HG02588 (cell line): ENCODE measurements around the gene MN1.

Experiments used
- ATAC-seq: cut with Tn5 transposase; IDR thresholded peaks from one replicate; pipeline ENCODE4 v1.9.1; 2021; ENCODE audit warnings: mild to moderate bottlenecking, moderate library complexity; ENCODE audit not compliant: unreplicated experiment

MN1 gene

DNA sequence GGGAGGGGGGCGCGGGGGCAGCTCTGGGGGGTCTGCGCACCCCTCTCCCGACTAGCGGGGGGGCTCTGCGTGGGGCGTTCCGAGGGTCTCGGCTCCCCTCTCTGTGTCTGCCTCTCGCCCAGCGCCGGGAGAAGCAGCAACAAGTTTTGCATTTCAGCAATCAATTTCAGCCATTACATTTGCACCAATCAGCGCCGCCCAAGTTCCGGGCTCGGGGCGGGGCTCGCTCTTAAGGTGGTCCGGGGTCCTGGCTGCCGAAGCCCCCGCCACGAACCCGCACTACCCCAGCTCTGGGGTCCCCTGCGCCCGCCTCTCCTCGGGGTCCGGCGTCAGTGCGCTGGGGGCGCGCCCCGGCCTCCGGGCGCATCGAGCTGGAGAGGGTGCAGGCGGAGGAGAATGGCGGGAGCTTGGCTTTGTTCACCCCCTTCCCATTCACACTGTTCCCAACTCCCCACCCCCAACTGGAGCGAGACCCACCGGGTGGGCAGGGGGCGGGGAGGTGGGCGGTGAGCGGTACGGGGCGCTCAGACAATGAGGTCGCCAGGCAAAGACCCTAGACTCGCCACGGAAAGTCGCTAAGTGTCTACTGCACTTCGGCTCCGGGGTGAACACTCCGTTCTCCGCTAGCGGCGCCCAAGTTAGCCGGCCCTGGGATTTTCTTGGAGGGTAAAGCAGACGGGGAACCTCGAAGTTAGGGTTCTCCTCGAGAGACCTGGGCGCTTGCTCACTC, at the start of gene MN1:
TSS of gene MN1 (minus strand) at position 141 of the 730 bp plus-strand sequence. CDS start 1,213 bp downstream, outside the sequence.
- no peak for ATAC-seq

DNA sequence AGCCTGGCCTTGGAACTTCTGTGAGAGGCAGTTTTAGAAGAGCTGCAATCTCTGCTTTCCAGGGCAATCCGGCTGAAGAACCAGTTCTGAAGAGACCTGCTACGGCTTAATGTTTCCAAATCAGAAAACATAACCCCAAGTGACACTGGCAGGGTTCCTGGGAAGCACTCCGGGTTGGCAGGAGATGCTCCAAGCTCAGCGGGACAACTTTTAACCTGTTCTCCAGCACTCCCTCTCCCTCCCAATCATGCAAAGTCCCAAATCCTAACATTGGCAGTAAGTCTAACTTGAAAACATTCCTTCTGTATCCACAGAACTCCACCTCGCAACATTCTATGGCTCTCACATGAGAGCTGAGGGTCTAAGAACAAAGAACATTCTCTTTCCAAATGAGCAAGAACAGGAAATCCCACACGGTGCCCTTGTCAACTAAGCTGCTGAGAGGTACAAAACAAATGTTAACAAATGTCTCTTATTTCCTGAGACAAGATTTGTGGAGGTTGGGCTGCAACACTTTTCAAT, 48.5 kb upstream of the MN1 start:
- ATAC-seq = no peak

DNA sequence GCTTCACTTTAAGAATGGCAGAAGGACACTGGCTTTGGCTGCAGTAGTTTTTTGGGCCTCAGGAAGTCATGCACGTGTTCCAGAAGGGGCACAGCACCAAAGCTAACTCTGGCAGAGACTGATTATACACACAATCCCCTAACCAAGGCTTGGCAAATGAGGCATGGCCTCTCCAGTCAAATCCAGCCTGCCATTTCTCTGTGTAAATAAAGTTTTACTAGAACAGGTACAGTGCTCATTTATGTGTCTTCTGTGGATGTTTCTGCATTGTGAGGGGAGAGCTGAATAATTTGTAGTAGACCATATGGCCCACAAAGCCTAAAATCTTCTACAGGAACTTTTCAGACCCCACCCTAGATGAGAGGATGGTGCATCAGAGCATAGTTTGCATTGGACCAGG, 46.4 kb upstream of the MN1 start:
- ATAC-seq = no peak

DNA sequence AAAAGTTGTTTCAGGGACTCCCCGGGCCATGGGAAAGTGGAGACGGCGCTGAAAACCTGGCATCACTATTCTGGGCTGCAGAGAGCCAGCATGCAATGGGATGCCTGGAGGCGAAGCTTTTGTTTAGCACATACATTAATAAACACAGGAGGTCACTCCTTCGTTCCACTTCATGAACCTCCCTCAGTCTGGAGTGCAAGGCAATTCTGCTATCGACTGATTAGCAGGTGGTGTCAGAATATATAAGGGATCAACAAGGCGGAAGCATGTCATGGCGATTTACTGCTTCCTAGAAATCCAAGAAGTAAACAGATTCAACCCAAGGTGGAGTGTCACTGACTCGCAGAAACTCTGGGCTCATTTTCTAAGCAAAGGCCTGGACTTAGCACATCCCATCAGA, 45.4 kb upstream of the MN1 start:
- ATAC-seq = no peak

DNA sequence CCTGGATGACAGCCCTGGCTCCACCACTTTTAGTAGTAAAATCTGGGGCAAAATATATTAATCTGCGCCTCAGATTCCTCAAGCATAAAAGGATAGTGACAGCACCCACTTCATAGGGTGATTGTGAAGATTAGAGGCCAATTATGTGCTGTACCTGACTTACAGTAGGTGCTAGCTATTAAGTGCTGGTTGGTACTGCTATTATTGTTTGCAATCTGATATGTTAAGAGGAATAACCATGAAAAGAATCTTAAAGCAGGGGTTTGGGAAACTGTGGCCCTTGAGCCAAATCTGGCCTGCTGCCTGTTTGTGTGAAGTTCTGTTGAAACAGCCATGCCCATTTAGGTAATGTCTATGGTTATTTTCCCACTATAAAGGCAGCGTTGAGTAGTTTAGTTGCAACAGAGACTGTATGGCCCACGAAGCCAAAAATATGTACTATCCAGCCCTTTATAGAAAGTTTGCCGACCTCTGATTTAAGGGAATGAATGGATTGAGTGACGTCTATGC, 44.7 kb upstream of the MN1 start:
- ATAC-seq = no peak

DNA sequence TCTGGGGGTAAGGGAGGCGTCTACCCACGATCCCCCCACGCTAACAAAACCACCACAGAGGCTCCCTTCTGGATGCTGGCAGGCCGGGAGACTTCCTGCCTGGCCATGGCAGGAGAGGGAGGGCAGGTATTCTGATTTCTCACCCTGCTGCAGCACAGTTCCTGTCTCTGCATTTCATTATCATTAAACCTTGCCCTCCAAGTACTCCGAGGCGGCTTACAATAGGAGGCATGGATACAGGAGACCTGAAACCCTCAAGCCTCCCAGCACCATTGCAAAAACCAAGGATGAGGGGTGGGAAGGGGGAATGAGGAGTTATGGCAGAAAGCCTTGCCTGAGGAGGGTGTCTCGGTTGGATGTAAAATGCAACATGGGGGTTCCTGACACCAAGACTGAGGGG, 44.1 kb upstream of the MN1 start:
- ATAC-seq = no peak

DNA sequence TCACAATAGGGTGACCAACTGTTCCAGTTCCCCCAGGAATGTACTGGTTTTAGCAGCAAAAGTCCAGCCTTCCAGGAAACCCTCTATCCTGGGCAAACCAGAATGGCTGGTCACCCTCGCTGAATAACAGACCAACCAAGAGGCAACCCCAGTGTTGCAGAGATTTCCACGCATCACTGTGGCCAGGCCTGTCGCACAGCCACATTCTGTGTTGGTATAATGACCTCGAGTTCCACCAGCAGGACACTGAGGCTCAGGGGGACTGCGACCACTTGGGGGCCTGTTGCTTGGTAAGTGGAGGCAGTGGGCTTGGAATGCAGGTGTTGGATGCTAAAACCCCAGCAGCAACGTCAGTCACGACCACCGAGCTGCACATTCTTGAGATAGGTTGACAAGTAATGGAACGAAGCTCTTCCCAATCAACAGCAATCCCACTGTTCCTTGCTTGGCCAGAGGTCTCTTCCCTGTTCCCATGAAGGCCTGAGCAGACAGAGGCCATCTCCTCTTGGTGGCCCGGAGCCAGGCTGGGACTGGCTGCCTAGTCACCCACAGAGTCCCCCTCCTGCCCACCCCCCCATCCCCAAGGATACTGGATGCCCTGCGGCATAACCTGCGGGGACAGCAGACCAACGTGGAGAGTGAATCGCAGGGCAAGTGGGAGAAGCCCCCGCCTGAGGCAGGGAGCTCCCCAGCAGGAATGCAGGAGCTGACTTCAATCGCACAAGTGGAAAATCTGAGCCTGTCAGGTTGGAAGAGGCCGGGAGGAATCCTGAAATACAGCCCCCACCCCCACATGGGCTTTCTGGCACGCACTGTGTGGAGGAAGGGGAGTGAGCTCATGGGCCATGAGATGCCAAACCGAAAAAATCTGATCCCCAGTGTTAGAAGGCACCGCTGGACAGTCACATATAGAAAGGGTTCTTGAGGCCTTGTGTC, 43.4 kb upstream of the MN1 start:
- ATAC-seq = no peak

DNA sequence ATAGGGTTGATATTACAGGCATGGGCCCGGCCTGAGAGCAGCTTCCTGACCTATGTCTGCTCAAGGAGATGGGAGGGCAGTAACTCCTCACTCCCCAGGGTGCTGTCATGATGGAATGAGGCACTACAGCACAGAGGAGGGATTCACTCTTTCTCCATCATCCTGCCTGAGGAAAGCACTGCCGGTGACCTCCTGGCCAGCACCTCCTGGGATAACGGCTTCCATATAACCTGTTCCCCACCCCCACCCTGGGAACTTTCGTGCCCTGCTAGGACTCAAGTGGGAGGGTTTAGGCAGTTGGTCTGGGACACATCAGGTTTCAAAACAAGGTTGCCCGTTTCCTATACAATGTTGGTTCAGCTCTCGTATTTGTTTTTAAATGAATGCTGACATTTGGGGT, 42.7 kb upstream of the MN1 start:
- ATAC-seq = no peak

DNA sequence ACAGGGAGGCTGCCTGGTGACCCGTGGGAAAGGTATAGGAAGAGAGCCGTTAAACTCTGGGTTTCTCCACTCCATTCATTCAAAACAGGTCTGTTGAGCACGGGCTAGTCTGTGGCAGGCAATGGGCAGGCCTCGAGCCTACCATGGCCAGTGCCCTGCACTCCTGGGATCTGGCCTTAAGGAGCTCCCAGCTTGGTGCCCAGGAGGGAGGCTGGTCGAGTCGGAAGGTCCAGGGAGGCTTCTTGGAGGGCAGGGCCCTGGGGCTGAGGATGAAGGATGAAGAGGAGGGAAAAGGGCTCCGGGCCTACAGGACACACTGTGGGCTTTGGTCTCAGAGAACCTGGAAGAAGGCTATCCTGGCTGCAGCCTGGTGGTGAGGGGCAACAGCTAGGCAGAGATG, 41.9 kb upstream of the MN1 start:
- ATAC-seq = no peak

DNA sequence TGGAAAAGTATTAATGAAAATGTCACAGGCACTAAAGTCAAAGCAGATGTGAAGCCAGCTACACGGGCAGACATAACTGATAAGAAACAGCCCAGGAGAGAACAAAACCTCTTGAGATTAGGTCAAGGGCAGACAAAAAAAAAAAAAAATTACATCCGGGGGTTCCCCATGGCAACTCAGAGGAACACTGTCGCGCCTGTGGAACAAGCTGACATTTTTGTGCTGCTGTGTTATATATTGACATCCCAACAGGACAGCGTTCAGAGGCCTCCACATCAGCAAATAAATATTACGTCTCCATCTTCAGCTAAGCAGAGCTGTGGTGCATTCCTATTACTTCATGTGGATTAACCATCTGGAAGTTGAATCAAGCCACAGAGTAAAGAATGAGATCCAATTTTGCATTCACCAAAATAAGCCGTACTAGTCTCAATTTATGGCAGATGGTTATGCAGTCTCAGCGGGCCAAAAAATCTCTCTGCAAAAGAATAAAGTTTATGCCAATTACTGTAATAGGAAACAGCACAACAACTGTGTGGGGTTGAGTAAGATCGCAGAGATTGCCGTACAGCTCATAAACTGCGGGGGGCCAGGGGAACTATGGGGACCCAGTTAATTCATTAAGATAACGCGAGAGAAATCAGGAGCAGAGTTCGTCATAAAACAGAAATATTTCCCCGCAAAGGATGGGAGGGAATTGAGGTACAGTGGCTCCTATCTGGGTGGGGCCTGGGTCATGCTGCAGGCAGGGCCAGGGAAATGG, 41.3 kb upstream of the MN1 start:
- ATAC-seq = no peak

DNA sequence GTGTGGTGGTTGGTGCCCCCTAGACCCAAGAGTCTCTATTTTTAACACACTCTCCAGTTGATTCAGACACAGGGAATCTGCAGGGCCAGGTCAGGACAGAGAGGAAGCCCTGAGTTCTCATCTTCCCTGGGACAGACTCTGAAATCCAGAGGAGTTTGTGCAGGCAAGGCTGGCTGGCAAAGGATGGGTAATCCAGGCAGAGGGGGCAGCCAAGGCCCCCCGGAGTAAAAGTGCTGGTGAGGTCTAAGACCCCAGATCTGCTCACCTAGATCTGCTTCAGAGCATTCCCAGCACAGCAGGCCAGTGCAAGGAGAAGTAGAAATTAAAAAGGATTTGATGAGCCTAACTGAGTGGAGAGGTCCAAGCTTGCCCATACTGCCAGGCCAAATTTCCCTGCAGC, 40.6 kb upstream of the MN1 start:
- ATAC-seq = no peak

DNA sequence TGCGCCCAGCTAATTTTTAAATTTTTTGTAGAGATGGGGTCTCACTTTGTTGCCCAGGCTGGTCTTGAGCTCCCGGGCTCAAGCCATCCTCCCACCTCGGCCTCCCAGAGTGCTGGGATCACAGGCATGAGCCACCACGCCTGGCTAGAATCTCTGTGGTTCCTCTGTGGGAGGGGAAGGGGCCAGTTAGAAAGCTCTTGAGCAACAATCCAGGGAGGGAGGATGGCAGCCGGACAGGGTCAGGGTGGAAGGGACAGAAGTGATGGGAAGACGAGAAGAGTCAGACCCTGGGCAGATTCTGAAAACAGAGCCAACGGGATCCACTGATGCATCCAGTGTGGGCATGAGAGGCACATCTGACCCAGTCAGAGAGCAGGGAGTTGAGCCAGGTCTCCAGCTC, 38.9 kb upstream of the MN1 start:
- no peak for ATAC-seq

DNA sequence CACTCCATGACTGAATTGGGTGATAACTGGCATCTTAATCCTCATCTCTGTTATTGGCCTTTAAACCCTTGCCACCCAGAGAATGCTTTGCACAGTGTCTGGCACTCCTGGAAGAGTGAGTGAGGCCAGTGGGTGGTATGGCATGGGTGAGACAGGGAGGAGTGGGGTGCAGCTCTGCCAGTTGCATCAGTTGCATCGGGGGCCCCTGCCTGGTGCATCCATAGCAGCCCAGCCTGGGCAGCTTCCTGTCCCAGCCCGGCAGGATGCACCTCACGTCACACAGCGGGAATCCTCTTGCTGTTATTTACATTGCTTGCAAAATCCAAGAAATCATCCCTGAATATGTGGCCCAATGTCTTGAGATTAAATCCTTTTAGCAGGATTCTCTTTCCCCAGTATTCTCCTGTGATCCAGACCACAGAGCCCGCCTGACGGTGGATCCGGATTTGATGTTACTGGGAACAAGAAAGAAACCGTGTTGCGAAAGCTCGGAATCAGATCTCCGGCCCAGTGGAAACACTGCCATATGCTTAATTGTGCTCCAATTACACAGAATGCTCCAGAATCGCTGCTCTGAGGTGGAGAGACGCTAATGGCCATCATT, 37.6 kb upstream of the MN1 start:
- no peak for ATAC-seq

DNA sequence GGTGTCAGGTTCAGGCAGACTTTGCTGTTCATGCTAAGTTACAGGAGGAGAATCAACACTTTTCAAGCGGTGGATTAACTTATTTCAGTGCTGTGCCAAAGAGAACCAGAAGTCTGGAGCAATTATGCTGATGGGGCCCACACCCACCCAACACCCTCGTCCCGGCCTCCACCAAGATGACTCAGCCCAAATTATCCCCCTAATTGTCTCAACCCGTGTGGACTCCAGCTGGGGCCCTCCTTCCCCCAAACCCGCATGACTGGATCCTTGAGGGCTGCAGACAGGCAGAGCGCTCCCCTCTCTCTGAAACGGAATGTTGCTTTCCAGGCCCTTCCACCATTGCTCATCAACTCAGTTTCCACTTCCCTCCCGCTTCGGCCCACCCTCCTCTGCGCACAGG, 34.6 kb upstream of the MN1 start:
- ATAC-seq = no peak

DNA sequence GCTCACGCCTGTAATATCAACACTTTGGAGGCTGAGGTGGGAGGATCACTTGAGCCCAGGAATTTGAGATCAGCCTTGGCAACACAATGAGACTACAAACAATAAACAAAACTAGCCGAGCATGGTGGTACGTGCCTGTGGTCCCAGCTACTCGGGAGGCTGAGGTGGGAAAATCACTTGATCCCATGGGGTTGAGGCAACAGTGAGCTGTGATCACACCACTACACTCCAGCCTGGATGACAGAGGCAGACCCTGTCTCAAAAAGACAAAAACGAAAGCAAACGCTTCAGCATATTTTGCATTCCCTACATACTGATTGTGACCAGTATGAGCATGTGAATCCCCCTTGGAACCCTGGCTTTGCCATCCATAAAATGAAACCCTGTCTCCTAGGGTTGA, 33.9 kb upstream of the MN1 start:
- ATAC-seq = no peak

DNA sequence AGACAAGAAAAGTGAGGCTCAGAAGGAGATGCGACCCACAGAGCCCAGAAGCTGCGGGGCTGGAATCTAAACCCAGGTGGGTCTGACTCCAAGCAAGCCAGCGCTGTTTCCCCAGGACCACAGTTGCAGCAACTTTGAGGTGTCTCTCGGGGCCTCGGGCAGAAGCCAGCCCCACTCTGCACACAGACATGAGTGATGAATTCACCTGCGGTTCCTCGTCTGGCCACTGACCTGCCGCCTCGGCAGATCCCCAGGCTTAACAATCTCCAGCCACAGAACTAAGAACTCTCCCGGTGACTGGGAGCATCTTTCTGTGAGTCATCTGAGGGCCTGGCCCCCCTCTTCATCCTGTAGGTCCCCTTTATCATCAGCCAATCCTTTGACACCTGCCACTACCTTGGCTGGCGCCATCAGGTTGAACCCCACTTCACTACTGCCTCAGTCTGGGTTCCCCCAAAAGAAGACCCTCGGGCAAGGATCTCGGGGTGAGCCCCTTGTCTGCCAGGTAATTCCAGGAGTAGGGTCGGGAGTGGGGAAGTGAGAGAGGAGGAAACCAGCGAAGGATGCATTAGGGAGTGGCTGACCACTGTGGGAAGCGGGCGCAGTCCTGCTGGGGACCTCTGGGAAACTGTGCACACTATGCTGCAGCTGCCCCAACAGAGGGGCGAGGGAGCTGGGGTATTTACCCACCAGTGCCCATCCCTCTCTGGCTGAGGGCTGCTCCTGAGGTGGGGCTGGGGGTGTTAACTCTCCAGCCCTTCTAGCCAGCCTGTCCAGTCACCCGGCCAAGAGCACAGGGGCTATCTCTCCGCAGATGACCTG, 33.0 kb upstream of the MN1 start:
- no peak for ATAC-seq

DNA sequence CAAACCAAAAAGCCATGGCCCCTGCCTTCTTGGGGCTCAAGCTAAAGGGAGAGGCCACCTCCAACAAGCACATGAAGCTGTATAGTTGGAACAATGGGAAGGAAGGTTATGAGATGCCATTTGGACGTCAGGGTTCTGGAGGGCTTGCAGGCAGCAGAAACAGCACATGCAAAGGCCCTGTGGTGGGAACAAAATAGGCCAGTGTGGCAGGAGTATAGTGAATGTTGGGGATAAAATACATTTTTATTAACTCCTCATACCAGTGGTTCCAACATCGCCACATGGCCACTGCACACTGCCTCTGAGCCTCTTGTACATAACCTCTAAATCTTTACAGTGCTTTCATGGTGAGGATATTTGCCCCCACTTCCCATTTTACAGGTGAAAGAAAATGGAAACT, 32.2 kb upstream of the MN1 start:
- ATAC-seq = no peak

DNA sequence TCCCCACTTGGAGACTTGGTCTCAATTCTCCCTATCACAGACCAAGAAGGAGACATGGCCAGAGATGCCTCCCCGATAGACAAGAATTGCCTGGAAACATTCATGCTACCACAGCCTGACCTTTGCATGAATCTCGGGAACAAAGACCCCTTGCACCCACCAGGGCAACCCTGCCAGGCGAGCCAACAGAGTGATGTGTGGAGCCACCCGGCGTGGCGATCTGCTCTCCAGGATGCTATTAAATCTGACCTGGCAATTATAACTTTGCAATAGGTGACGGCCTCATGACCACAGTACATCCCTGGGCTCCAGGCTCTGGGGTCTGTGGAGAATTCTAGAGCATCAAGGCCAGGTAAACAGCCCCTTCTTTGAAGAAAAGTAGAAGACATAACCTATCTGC, 31.1 kb upstream of the MN1 start:
- no peak for ATAC-seq

DNA sequence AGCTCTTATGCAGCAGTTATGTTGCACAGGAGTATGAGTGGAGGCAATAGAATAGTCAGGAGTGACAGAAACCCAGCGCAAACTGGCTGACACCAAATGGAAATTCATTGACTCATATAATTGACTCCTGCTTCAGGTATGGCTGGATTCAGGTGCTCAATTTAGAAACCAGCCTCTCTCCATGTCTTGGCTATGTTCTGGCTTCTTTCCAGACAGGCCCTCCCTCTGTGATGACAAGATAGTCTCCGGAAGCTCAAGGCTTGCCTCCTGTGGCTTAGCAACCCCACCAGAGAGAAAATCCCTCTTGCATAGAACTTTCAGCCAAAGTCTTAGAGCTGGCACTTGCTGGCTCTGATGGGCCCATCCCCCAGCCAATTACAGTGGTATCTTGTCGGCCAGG, 28.1 kb upstream of the MN1 start:
- ATAC-seq = no peak
